ENCODE data around the gene GRIN2D.

The GRIN2D gene

GRCh38 chr19:48397263-48398101 lies 4.0 kb downstream of the GRIN2D start:
- peak overlapping the region; percentile 68 for H3K4me3 ChIP-seq (ENCODE audit: low read length)
- no peak for DNase-seq (ENCODE audit: low read depth)

GRCh38 chr19:48398102-48398374 lies 4.6 kb downstream of the GRIN2D start:
- no peak for DNase-seq (ENCODE audit: low read depth)
- no peak for TF ChIP-seq CTCF (conservative IDR thresholded peaks at IDR 0.05; ENCODE audit: low read length)
- peak overlapping the region; percentile 68 for H3K4me3 ChIP-seq (ENCODE audit: low read length)

More at GRCh38 chr19:48397263-48398101, 4.0 kb downstream of the GRIN2D start:
- no peak for TF ChIP-seq CTCF (conservative IDR thresholded peaks at IDR 0.05; ENCODE audit: low read length)

GRCh38 chr19:48398375-48399235 lies 5.1 kb downstream of the GRIN2D start:
- no peak for TF ChIP-seq CTCF (conservative IDR thresholded peaks at IDR 0.05; ENCODE audit: low read length)
- DNase-seq (ENCODE audit: low read depth) = peak; percentile 84
- H3K4me3 ChIP-seq (ENCODE audit: low read length) = peak overlapping the region; percentile 68

GRCh38 chr19:48400018-48400742 lies 6.7 kb downstream of the GRIN2D start:
- peak; percentile 82 for DNase-seq (ENCODE audit: low read depth)
- no peak for TF ChIP-seq CTCF (conservative IDR thresholded peaks at IDR 0.05; ENCODE audit: low read length)
- peak overlapping the region; percentile 52 for H3K4me3 ChIP-seq (ENCODE audit: low read length)

GRCh38 chr19:48401287-48401686 lies 7.8 kb downstream of the GRIN2D start:
- H3K4me3 ChIP-seq (ENCODE audit: low read length) = no peak overlapping the region
- DNase-seq (ENCODE audit: low read depth) = no peak
- no peak for TF ChIP-seq CTCF (conservative IDR thresholded peaks at IDR 0.05; ENCODE audit: low read length)

- TF ChIP-seq CTCF (conservative IDR thresholded peaks at IDR 0.05; ENCODE audit: low read length) = no peak
- DNase-seq (ENCODE audit: low read depth) = peak; percentile 55
- no peak overlapping the region for H3K4me3 ChIP-seq (ENCODE audit: low read length)
Measured at GRCh38 chr19:48403606-48404005, 10.1 kb downstream of the GRIN2D start.
